ENCODE measurements around the gene SMURF1.
A peak's percentile ranks its signal among the peaks of the same experiment; 100 is the strongest.
"Not testable (repeated sequence)": the region's sequence is repeated elsewhere in the genome, so short reads cannot be mapped to it uniquely, and the experiment has no call there.

Gene SMURF1

GRCh38 chr7:99054781-99055180, 89.1 kb downstream of the SMURF1 start:
- no peak for DNase-seq (ENCODE audit: low read depth)

- no peak for DNase-seq (ENCODE audit: low read depth)
Observed at GRCh38 chr7:99050971-99051370, 92.9 kb downstream of the SMURF1 start.

- no peak for DNase-seq (ENCODE audit: low read depth)
Observed at GRCh38 chr7:99047526-99048077, 96.3 kb downstream of the SMURF1 start.

GRCh38 chr7:99046722-99047121, 97.2 kb downstream of the SMURF1 start:
- DNase-seq (ENCODE audit: low read depth): no peak

- not testable (repeated sequence) for DNase-seq (ENCODE audit: low read depth)
Observed at GRCh38 chr7:99046262-99046661, 97.6 kb downstream of the SMURF1 start.

- not testable (repeated sequence) for DNase-seq (ENCODE audit: low read depth)
Observed at GRCh38 chr7:99044858-99045257, 99.0 kb downstream of the SMURF1 start.

GRCh38 chr7:99042957-99043356, 101.0 kb downstream of the SMURF1 start:
- DNase-seq (ENCODE audit: low read depth): no peak

GRCh38 chr7:99041526-99041925, 102.4 kb downstream of the SMURF1 start:
- no peak for DNase-seq (ENCODE audit: low read depth)

GRCh38 chr7:99040104-99040958, 103.6 kb downstream of the SMURF1 start:
- peak; percentile 76 for DNase-seq (ENCODE audit: low read depth)

- no peak for DNase-seq (ENCODE audit: low read depth)
Observed at GRCh38 chr7:99039384-99039891, 104.5 kb downstream of the SMURF1 start.

GRCh38 chr7:99038086-99038855, 105.6 kb downstream of the SMURF1 start:
- no peak for DNase-seq (ENCODE audit: low read depth)

- no peak for DNase-seq (ENCODE audit: low read depth)
Observed at GRCh38 chr7:99037327-99037940, 106.5 kb downstream of the SMURF1 start.

- DNase-seq (ENCODE audit: low read depth): peak; percentile 50
Observed at GRCh38 chr7:99036546-99037111, 107.3 kb downstream of the SMURF1 start.

GRCh38 chr7:99035723-99036545, 108.0 kb downstream of the SMURF1 start:
- DNase-seq (ENCODE audit: low read depth): no peak

GRCh38 chr7:99034932-99035722, 108.8 kb downstream of the SMURF1 start:
- DNase-seq (ENCODE audit: low read depth): no peak

- no peak for DNase-seq (ENCODE audit: low read depth)
Observed at GRCh38 chr7:99033765-99034164, 110.1 kb downstream of the SMURF1 start.

- DNase-seq (ENCODE audit: low read depth): no peak
Observed at GRCh38 chr7:99032928-99033327, 111.0 kb downstream of the SMURF1 start.

- no peak for DNase-seq (ENCODE audit: low read depth)
Observed at GRCh38 chr7:99031496-99031895, 112.4 kb downstream of the SMURF1 start.

- no peak for DNase-seq (ENCODE audit: low read depth)
Observed at GRCh38 chr7:99030951-99031350, 113.0 kb downstream of the SMURF1 start.

GRCh38 chr7:99030457-99030856, 113.5 kb downstream of the SMURF1 start:
- DNase-seq (ENCODE audit: low read depth): no peak

Data from GM04504 (cell line).